Superior temporal gyrus (tissue), 1 donor: ENCODE measurements around the gene PRKCH.
"Not testable (repeated sequence)": the region's sequence is repeated elsewhere in the genome, so short reads cannot be mapped to it uniquely, and the experiment has no call there.

Experiments used
- DNase-seq: peaks from one replicate; pipeline ENCODE4 v3.0.0-alpha.2; 2016; ENCODE audit errors: extremely low spot score

PRKCH gene

DNA sequence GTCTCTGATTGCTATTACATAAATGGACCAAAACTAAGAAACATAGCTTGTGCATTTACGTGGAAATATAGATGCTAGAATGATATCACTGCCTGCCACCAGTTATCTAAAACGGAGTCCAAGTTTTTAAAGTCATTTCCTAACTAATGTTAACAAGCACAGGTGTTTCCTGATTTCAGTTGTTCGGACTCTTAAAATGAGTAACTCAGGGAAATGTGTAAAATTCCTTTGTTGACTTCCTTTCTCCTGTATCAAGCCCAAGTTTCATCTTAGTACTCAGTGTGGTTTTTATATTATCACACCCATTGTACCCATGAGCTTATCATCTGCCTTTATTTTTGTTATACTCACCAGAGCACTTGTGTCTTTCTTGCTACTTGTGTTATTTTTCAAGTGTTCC lies 13.2 kb upstream of the PRKCH start:
- no peak for DNase-seq

DNA sequence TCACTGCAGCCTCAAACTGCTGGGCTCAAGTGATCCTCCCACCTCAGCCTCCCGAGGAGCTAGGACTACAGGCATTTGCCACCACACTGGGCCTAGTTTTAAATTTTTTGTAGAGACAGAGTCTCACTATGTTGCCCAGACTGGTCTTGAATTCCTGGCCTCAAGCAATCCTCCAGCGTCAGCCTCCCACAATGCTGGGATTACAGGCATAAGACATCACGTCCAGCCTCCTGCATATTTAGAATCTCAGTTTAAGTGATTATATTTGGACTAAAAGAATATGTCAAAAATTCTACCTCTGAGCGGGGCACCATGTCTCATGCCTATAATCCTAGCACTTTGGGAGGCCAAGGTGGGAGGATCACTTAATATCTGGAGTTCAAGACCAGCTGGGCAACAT lies 12.7 kb upstream of the PRKCH start:
- DNase-seq = not testable (repeated sequence)

DNA sequence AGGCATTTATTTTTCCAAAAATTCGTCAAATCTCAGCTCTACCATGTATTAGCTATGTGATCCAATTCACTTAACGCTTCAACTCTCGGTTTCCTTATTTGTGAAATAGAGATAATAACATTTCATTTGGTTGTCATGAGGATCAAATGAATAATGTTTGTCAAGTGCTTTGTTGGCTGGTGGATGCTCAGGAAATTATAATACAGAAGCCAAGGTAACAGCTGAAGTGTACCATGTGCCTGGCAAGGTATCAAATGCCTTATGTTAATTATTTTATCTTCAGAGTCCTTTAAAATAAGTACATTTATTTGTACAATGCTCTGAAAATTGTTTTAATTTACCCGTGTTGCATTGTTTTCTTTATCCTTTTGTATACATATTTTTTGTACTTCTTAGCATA lies 6.1 kb upstream of the PRKCH start:
- DNase-seq = no peak

DNA sequence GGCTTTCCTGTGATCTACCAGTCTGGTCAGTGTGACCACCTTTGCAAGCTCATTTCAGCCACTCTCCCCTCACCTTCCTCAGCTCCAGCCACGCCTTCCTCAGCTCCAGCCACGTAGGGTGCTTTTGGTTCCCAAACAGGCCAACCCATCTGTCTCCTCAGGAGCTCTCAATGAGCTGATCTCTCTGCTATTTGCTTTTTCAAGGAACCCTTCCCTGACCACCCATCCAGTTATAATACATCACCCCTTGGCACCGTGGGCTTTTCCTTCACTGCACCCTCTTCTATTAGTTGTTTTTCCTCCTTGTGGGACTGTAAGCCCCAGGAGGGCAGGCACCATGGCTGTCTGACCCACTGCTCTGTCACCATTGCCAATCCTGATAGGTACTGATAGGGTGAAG lies 2.3 kb upstream of the PRKCH start:
- no peak for DNase-seq

DNA sequence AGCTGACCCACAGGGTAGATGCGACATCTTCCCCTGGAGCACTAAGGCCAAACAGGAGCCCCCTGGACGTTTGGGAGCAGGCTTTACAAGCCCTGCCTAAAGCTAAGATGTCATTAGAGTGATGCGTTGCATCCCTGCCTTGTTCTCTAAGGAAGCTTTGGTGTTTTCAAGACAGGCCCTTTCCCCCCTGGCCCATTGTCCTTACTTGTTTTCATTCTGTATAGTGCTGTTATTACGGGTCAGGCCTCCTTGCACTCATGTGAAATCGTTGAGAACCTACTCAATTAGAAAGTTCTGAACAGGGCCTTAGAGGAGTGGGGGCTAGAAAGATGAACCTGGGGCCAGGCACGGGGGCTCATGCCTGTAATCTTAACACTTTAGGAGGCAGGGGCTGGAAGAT lies 1.7 kb upstream of the PRKCH start:
- DNase-seq = no peak

DNA sequence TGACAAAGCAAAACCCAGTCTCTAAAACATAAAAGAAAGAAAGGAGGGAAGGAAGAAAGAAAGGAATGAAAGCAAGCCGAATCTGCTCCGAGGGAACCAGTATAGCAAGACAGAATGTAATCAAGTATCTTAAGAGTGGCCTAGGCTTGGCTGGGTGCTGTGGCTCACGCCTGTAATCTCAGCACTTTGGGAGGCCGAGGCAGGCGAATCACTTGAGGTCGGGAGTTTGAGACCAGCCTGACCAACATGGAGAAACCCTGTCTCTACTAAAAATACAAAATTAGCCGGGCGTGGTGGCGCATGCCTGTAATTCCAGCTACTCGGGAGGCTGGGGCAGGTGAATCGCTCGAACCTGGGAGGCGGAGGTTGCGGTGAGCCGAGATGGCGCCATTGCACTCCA lies 1.2 kb upstream of the PRKCH start:
- not testable (repeated sequence) for DNase-seq

DNA sequence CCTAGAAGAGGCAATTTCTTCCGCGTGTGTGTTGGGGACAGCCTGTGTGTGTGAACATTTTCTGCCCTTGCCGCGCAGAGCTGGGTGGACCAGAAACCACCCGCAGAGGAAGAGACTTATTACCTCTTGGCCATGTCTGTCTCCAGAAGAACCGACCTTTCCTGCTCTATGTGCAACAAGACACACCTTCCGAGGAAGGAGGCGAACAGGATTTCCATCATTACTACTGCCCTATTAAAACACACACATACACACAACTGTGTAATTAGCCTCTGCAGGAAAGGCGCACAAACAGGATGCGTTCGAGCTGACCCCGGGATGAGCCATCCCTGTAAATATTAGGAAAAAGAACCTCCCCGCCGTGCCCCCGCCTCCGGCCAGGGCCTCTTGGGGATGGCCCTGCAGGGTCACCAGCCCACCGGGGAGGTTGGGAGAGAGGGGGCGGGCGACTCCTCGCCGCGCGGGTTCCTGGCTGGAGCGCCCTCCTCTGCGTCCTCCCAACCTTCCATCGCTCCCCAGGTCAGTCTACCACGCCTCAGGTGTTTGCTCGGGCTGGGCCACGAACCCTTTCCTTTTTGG lies 484 bp upstream of the PRKCH start:
- DNase-seq = no peak

DNA sequence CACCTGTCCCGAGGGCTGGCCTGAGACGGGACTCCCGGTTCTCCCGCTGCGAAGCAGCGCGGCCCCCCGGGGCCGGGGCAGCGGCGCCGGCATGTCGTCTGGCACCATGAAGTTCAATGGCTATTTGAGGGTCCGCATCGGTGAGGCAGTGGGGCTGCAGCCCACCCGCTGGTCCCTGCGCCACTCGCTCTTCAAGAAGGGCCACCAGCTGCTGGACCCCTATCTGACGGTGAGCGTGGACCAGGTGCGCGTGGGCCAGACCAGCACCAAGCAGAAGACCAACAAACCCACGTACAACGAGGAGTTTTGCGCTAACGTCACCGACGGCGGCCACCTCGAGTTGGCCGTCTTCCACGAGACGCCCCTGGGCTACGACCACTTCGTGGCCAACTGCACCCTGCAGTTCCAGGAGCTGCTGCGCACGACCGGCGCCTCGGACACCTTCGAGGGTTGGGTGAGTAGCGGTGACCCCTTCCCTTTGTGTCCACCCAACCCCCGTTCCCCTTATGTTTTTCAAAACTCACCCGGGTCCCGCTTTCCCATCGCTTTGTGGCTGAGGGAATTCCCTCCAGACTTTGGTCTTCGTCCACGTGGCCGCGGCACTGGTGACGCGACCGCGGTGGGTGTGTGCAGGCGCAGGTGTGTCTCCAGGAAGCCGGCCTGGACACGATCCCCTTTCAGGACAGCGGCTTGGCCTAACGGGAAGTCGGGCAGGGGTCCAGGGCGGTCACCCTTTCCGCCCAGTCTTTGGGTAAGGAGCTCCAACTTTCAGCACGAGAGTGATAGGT lies 826 bp downstream of the PRKCH start:
- no peak for DNase-seq

DNA sequence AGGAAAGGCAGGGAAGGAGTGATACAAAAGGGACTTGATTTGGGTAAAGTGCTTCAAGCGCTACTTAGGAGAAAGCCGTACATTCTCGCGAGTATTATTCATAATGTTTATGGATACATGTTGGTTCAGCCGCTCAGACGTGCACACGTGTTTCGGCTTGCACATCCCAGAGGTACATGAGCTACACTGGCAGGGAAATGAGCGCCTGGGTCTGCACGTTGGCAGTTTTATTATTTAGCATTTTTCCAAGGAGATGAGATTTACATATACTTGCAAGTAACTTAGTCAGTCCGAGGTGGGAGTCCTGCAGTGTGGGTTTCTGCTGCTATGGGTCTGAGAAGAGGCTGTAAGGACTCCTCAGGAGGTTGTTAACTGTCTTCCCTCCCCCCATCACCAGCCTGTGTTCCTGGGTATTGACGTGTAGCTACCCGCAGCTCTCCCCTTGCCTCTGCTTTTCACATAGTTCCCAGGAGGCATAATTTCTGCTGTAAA lies 1.5 kb downstream of the PRKCH start:
- no peak for DNase-seq

DNA sequence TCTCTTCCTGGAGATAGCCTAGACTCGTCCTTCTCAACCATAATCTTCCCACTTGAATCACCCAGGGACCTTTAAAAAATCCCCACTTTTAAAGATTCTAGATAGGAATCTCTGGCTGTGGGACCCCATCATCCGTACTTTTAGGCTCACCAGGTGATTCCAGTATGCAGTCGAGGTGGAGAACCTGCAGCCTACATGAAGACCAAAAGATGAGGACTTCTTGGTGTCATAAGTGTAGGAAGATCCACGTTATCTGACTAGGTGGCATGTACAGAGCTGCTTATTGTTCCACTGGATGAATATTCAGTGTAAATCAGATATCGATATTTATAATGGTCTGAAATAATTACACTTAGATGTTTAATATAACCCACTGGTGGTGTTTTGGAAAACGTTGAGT lies 2.6 kb downstream of the PRKCH start:
- no peak for DNase-seq

DNA sequence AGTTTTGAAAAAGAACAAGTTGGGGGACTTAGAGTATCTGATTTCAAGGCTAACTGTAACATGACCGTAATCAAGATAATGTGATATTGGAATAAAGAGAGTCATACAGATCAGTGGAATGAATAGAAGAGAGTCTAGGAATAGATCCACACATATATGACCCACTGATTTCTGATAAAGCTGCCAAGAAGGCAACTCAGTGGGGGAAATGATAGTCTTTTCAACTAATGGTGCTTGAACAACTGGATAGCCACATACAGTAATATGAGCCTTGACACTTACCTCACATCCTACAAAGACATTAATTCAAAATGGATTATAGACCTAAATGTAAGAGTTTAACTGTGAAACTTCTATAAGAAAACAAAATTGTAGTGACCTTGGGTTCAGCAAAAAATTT lies 3.8 kb downstream of the PRKCH start:
- no peak for DNase-seq

DNA sequence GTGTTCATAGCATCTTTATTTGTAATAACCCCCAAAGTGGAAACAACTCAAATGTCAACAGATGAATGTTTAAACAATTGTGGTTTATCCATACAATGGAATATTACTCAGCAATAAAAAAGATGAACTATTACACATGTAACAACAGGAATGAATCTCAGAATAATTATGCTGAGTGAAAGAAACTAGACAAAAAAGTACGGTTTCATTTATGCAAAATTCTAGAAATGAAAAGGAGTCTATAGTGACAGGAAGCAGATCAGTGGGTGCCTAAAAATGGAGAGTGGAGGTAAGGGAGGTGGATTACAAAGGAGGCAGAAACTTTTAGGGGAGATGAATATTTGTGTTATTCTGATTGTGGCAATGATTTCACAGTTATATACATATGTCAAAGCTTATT lies 4.8 kb downstream of the PRKCH start:
- no peak for DNase-seq

DNA sequence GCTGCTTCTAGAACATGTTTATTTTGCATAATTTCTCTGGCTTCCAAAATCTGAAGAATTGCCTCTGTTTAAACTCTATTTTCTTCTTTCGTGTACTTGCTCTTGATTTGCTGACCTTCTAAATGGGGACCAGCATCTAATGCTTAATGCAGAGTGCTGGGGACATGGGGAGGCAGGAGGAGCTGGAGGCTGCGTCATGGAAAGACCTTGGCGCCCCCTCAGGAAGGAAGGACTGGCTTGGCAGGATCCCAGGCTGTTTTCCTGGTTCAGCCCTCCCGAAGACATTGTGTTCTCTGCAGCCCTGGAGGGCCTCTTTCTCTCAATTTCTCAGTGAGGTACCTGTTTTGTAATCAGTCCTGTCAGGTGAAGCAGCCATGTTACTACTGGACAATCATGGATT lies 5.5 kb downstream of the PRKCH start:
- DNase-seq = no peak

DNA sequence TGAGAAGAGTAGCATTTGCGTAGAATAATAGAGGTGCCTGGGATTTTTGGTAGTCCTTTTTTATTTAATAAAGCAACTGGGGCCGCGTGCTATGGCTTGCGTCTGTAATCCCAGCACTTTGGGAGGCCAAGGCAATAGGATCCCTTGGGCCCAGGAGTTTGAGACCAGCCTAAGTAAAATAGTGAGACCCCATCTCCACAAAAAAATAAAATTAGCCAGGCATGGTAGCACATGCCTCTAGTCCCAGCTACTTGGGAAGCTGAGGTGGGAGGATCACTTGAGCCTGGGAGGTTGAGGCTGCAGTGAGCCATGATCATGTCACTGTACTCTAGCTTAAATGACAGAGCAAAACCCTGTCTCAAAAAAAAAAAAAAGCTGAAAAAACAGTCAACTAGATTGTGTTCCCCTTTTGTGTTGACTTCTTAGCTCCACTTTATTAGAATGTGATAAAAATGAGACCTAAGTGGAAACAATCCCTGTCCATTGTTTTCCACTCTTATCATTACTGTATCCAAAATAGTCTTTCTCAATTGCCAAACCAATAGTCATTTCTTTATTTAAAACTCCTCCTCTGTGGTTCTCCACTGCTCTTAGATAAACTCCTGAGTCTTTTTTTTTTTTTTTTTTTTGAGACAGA lies 7.4 kb downstream of the PRKCH start:
- no peak for DNase-seq

DNA sequence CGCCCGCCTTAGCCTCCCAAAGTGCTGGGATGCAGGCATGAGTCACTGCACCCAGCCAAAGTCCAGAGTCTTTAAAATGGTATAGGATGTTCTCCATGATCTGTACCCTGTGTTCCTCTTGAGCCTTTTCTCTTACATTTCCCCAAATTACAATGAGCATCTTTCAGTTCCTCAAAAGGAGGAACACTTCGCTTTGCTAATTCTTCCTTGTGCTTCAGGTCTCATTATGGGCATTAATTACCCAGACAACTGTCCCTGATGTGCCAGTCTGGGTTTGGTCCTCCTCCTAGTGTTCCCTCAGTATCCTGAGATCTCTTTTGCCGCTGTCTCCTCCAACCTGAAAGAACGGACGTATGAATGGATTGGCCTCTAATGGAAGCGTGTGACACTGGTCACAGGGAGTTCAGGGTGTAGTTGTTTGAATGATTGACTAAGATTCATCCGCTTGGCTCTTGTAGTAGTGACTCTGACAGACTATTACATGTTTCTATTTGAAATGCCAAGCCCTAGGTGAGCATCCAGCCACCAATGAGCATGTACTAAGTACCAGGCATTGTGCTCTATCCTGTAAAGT lies 8.2 kb downstream of the PRKCH start:
- no peak for DNase-seq

DNA sequence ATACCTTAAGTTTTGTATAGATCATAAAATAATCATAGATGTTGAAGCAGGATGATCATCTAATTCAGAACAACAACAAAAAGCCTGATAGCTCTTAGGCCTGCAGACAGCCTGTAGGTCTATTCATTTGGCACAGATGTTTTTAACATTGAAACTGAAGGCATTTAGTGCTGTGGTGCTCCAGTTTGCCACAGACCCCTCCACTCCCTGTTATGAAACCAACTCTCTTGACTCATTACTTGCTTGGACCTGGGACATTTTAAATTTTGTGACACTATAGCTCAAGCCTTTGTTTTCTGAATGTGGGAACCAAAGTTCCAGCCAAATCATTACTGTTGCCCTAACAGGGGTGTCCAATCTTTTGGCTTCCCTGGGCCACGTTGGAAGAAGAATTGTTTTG lies 9.1 kb downstream of the PRKCH start:
- DNase-seq = no peak

DNA sequence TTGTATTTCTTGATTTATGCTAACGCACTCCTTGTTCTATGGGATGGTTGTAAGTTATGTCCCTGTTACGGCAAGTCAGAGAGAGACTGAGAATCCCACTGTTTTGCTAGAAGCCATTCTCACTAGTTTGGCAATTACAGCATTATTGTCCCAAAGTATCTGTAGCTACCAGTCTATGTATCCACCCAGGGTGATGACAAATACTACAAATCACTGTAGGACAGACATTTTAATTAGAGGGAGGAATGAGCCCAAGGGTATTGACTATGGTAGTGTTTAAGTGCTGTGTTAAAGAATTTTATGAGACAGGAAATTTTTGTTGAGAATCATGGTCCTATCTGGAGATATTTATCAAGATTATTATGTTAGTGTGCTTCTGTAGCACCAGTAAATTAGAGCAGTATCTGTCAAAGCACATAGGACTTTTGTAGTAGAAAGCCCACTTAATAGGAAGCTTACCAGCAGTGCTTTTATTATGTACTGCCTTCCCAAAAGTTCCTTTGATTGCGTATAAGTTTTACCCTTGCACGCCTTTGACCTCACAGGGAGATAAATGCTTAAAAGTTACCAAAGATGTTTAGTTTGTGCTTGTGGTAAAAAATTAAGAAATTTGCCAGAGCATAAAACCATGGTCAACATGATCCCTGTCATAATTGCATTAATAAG lies 10.7 kb downstream of the PRKCH start:
- DNase-seq = no peak

DNA sequence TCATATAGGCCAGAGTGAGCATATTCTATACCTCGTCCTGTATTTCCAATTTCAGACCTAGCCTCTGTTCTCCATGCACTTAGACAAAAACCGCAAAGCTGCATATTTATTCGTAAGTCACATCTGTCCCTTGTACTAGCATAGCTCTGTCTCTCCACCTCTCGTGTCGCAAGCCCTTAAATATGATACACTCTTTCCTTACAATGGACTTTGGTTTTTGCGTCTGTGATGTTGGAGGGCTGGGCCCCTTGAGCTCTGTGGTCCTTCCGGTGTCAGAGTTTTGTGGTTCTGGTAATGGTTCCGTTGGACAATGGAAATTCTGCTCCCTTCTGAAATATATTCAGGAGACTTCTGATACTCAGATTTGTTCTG lies 11.3 kb downstream of the PRKCH start:
- DNase-seq = no peak

DNA sequence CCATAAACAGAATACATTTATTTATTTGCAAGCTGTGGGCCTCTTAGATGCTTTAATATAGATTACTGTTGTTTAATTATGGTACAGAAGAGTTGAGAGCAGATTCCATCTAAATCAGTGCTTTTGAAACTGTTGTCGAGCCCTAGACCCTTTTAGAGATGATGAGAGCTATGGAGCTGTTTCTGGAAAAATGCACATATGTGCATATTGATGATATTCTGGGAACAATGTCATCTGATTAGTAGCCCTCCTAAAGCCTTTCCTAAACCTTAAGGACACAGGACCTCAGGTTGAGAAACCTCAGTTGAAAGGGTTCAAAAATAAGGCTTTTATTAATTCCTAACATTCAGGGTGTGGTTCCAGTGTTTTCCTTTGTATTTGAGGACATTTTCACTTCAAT lies 11.7 kb downstream of the PRKCH start:
- no peak for DNase-seq

DNA sequence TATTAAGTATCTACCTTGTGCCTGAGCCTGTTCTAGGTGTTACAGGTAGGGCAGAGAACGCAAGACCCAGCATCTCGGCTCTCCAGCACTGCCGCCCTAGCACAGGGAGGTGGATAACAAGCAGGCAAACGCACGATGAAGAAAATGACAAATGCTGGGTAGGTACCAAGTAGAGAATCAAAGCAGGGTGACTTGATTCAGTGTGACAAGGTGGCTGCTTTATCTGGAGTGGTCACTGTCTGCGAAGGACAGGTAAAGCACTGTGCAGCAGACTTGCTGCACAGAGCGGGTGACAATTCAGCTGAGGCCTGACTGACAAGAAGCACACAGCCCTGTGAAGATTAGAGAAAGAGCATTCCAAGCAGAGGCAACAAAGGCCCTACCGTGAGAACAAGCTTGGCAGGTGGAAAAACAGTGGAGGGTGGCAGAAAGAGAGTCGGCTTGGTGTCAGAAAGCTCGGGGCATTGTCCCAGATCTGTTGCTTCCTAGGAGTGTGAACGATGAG lies 12.9 kb downstream of the PRKCH start:
- DNase-seq = no peak

DNA sequence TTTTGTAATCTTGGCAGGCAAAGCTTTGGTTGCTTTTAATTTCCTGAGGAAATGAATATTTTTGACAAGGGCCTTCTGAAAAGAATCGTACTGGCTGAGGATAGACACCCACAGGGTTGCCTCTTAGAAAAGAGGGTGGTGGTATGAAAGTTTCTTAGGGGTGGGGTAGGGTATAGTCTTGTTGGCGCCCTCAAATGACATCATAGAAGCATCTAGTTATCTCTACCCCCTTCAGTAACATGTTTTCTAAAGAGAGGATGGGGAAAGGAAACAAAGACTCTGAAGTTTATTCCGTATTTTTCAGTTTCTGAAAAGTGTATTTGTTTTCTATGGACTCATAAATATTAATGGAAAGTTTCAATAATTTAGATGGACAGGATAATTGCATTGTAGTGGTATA lies 13.7 kb downstream of the PRKCH start:
- DNase-seq = no peak

DNA sequence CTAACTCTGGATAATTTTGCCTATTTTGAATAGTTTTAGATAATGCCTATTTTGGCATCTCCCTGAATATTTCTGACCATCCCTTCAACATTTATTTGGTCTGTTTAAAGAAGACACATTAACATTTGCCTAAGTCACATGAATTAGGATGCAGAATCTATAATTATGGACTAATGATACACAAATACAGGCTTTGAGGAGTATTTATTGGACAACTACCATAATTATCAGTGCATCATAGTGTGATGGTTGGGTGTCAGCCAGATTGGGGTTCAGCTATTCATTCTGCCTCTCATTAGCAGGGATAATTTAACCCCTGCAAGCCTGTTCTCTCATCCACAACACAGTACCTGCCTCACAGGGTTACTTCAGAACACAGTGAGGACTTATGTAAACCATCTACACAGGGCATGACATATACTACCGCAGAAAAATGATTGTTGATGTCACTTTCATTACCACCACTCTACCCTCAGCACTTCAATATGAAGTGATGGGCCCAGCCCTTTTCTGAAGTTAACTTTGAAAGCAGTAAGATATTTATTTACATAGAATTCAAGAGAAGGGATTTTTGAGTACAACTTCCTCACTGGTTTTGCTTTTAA lies 14.4 kb downstream of the PRKCH start:
- DNase-seq = no peak
